Caco-2 (cell line): ENCODE data around the gene ZBTB32. TPM values are rescaled to one million over a fixed set of nuclear protein-coding genes. Genes with fewer than 3 reads are reported as not detected.
"Not testable (repeated sequence)": the region's sequence is repeated elsewhere in the genome, so short reads cannot be mapped to it uniquely, and the experiment has no call there.

Experiments used
- BruUV-seq: library from RNA; stranded (reverse); fragments of 400-500 nt; replicated peaks from 2 replicates; lab custom pipeline; 2021; lab: Mats Ljungman, UMichigan
- CTCF ChIA-PET: fragments of 300-600 bp; sonication (Branson Sonifier 250); formaldehyde crosslinking; loops from one replicate; lab custom pipeline; 2022; ENCODE audit warnings: antibody characterized with exemption; lab: Charles Lee
- POLR2A ChIA-PET: fragments of 300-600 bp; sonication (Branson Sonifier 250); formaldehyde crosslinking; loops from one replicate; lab custom pipeline; 2022; ENCODE audit warnings: antibody characterized with exemption; lab: Charles Lee
- DNase-seq, 2 experiments: peaks; one replicate each; pipeline versions ENCODE4 v3.0.0 to v3.0.0-alpha.2; 2020 to 2022
- H3K27me3 ChIP-seq: replicated peaks from 2 replicates; pipeline ENCODE4 v1.6.0; 2011; ENCODE audit warnings: low read length; ENCODE audit not compliant: control insufficient read depth, insufficient read depth
- H3K36me3 ChIP-seq: 2 replicates; pipeline ENCODE4 v1.5.1; 2011; ENCODE audit warnings: low read length; ENCODE audit not compliant: control insufficient read depth, insufficient read depth
- H3K4me1 ChIP-seq: fragments of 250-450 bp; sonication (Bioruptor Pico); 2 replicates; pipeline ENCODE4 v1.5.1; 2020; ENCODE audit warnings: mild to moderate bottlenecking
- H3K4me3 ChIP-seq: 2 replicates; pipeline ENCODE4 v1.5.1; 2011; ENCODE audit warnings: low read depth, mild to moderate bottlenecking, control low read depth, low read length
- H3K9me3 ChIP-seq: fragments of 250-450 bp; sonication (Bioruptor Pico); 2 replicates; pipeline ENCODE4 v1.5.1; 2020; ENCODE audit warnings: mild to moderate bottlenecking, moderate library complexity
- H3K27ac Mint-ChIP-seq: one replicate; pipeline ENCODE4 v1.8.0; 2022; ENCODE audit warnings: mixed read lengths; ENCODE audit not compliant: unreplicated experiment
- H3K27me3 Mint-ChIP-seq: one replicate; pipeline ENCODE4 v1.8.0; 2022; ENCODE audit warnings: mixed read lengths; ENCODE audit not compliant: insufficient read depth, unreplicated experiment
- H3K36me3 Mint-ChIP-seq: one replicate; pipeline ENCODE4 v1.8.0; 2022; ENCODE audit warnings: mild to moderate bottlenecking, mixed read lengths; ENCODE audit not compliant: insufficient read depth, unreplicated experiment
- H3K4me1 Mint-ChIP-seq: one replicate; pipeline ENCODE4 v1.8.0; 2022; ENCODE audit warnings: low read depth, mixed read lengths; ENCODE audit not compliant: unreplicated experiment
- H3K4me3 Mint-ChIP-seq: one replicate; pipeline ENCODE4 v1.8.0; 2022; ENCODE audit warnings: mild to moderate bottlenecking, moderate library complexity, mixed read lengths; ENCODE audit not compliant: unreplicated experiment
- H3K9me3 Mint-ChIP-seq: one replicate; pipeline ENCODE4 v1.8.0; 2022; ENCODE audit warnings: mixed read lengths; ENCODE audit not compliant: unreplicated experiment
- CTCF ChIP-seq, 2 experiments: fragments of 200-600 bp in 1 of 2; IDR thresholded peaks; 1 replicate in 1 of 2; 2 replicates in 1 of 2; pipeline versions ENCODE4 v1.5.1 to v1.8.0; 2011 to 2022; ENCODE audit warnings: antibody characterized with exemption in 1 of 2, control low read depth in 1 of 2, inconsistent platforms in 1 of 2, low read depth in 1 of 2, low read length in 1 of 2, mild to moderate bottlenecking in 1 of 2, moderate library complexity in 1 of 2; ENCODE audit not compliant: insufficient read depth in 1 of 2, severe bottlenecking in 1 of 2, unreplicated experiment in 1 of 2
- intact Hi-C: fragments of 100-400 bp; cut with micrococcal nuclease; formaldehyde crosslinking; loops from one replicate; pipeline ENCODE4 v1.10.0; 2022; ENCODE audit not compliant: unreplicated experiment
- total RNA-seq: library from RNA; stranded (reverse); gene quantifications from 2 replicates; pipeline ENCODE4 v1.2.3, GENCODE V29; 2022

ZBTB32 gene
- total RNA-seq, 1 experiment from 2014 or later, result not detected

- POLR2A ChIA-PET, result interaction anchor here (0.6 kb wide), 1 partner anchor 8 kb away, joined by 4 read pairs; no protein-coding TSS in a partner anchor
- H3K36me3 Mint-ChIP-seq, result no peaks in the 10 kb centered on the region
- no peaks in the 10 kb centered on the region for H3K9me3 Mint-ChIP-seq
- Histone ChIP-seq H3K27me3 (no peaks in the 10 kb centered on the region), H3K4me1 (peaks cover 7% of the 10 kb centered on the region; the same call in 1 of the 2 replicates), H3K36me3 (no peaks in the 10 kb centered on the region), H3K4me3 (no peak overlapping the region), H3K9me3 (no peaks in the 10 kb centered on the region)
- peaks cover 8% of the 10 kb centered on the region for H3K27me3 Mint-ChIP-seq
- CTCF ChIA-PET, result no interaction called here
- intact Hi-C loops, result no loop called here
- H3K27ac Mint-ChIP-seq, result no peak overlapping the region
- peaks cover 23% of the 10 kb centered on the region for H3K4me1 Mint-ChIP-seq
- TF ChIP-seq CTCF (IDR thresholded peaks at IDR 0.05; ENCODE audit: insufficient read depth in 1 of 2, low read depth in 1 of 2, low read length in 1 of 2, severe bottlenecking in 1 of 2, unreplicated experiment in 1 of 2), result no peak
- BruUV-seq, result no TSS peak
- no peak for DNase-seq
- H3K4me3 Mint-ChIP-seq, result peak overlapping the region; percentile 13
Observed at GRCh38 chr19:35675589-35676140, 28.7 kb upstream of the ZBTB32 start.

GRCh38 chr19:35689836-35690235 lies 14.5 kb upstream of the ZBTB32 start:
- Histone ChIP-seq H3K36me3 (no peaks in the 10 kb centered on the region), H3K4me3 (no peak overlapping the region), H3K27me3 (no peaks in the 10 kb centered on the region), H3K9me3 (no peaks in the 10 kb centered on the region), H3K4me1 (no peaks in the 10 kb centered on the region)
- Mint-ChIP-seq H3K27ac (no peak overlapping the region), H3K36me3 (no peaks in the 10 kb centered on the region), H3K4me1 (peaks cover 6% of the 10 kb centered on the region), H3K9me3 (no peaks in the 10 kb centered on the region), H3K4me3 (no peak overlapping the region), H3K27me3 (no peaks in the 10 kb centered on the region)
- intact Hi-C loops, result no loop called here
- no peak for DNase-seq
- BruUV-seq, result no TSS peak
- TF ChIP-seq CTCF (IDR thresholded peaks at IDR 0.05; ENCODE audit: insufficient read depth in 1 of 2, low read depth in 1 of 2, low read length in 1 of 2, severe bottlenecking in 1 of 2, unreplicated experiment in 1 of 2), result no peak
- ChIA-PET CTCF (interaction anchor here (0.7 to 0.9 kb wide), 2 partner anchors 12 to 23 kb away, joined by 5 to 7 read pairs; no protein-coding TSS in a partner anchor), POLR2A (no interaction called here)

- CTCF ChIA-PET, result interaction anchor here (0.7 kb wide), 1 partner anchor 549 kb away, joined by 4 read pairs; no protein-coding TSS in a partner anchor
- H3K4me1 ChIP-seq, H3K36me3 ChIP-seq, H3K4me1 Mint-ChIP-seq, H3K27ac Mint-ChIP-seq, H3K9me3 ChIP-seq, BruUV-seq, H3K27me3 Mint-ChIP-seq, intact Hi-C loops, DNase-seq, H3K27me3 ChIP-seq, H3K4me3 Mint-ChIP-seq, H3K9me3 Mint-ChIP-seq, POLR2A ChIA-PET, H3K36me3 Mint-ChIP-seq, H3K4me3 ChIP-seq: not testable (repeated sequence)
Observed at GRCh38 chr19:35691106-35691505, 13.3 kb upstream of the ZBTB32 start.
